GM23338 (cell line): ENCODE results near the gene LHX3. TPM values are rescaled to one million over a fixed set of nuclear protein-coding genes. Genes with fewer than 3 reads are reported as not detected.

Experiments used
- ATAC-seq: fragments of 200-7000 bp; cut with Tn5 transposase; 3 replicates; pipeline ENCODE4 v1.9.1; 2020
- DNase-seq: peaks from one replicate; pipeline ENCODE4 v3.0.0-alpha.2; 2015; ENCODE audit warnings: low spot score
- H2AFZ ChIP-seq: fragments of 200-600 bp; sonication (generic); 2 replicates; pipeline ENCODE4 v1.8.0; 2016; ENCODE audit warnings: antibody characterized with exemption, mild to moderate bottlenecking, moderate library complexity
- H3F3A ChIP-seq: fragments of 200-600 bp; sonication (generic); replicated peaks from 2 replicates; pipeline ENCODE4 v1.8.0; 2017; ENCODE audit warnings: antibody characterized with exemption, mixed run types, low read depth
- H3K27ac ChIP-seq: fragments of 200-600 bp; sonication (generic); 2 replicates; pipeline ENCODE4 v1.6.1; 2016; ENCODE audit warnings: low read depth
- H3K27me3 ChIP-seq: fragments of 200-600 bp; sonication (generic); 2 replicates; pipeline ENCODE4 v1.8.0; 2016; ENCODE audit warnings: mild to moderate bottlenecking, mixed run types, moderate library complexity; ENCODE audit not compliant: insufficient read depth
- H3K36me3 ChIP-seq: fragments of 200-600 bp; sonication (generic); 2 replicates; pipeline ENCODE4 v1.8.0; 2016; ENCODE audit warnings: mild to moderate bottlenecking; ENCODE audit not compliant: insufficient read depth
- H3K4me1 ChIP-seq: fragments of 200-600 bp; sonication (generic); 2 replicates; pipeline ENCODE4 v1.8.0; 2016; ENCODE audit warnings: mild to moderate bottlenecking, moderate library complexity; ENCODE audit not compliant: insufficient read depth
- H3K4me2 ChIP-seq: fragments of 200-600 bp; sonication (generic); 2 replicates; pipeline ENCODE4 v1.7.1; 2017; ENCODE audit warnings: mixed run types
- H3K4me3 ChIP-seq: fragments of 200-600 bp; sonication (generic); 2 replicates; pipeline ENCODE4 v1.6.1; 2016; ENCODE audit warnings: mixed run types
- H3K79me2 ChIP-seq: fragments of 200-600 bp; sonication (generic); replicated peaks from 2 replicates; pipeline ENCODE4 v1.8.0; 2017; ENCODE audit warnings: mild to moderate bottlenecking; ENCODE audit not compliant: insufficient read depth
- H3K9me2 ChIP-seq: fragments of 200-600 bp; sonication (generic); 2 replicates; pipeline ENCODE4 v1.8.0; 2017; ENCODE audit not compliant: insufficient read depth
- H4K20me1 ChIP-seq: fragments of 200-600 bp; sonication (generic); replicated peaks from 2 replicates; pipeline ENCODE4 v1.8.0; 2017; ENCODE audit warnings: mild to moderate bottlenecking; ENCODE audit not compliant: insufficient read depth
- H3K27ac Mint-ChIP-seq: 2 replicates; pipeline ENCODE4 v1.8.0; 2020; ENCODE audit warnings: inconsistent platforms, mild to moderate bottlenecking, moderate library complexity, mixed read lengths
- H3K27me3 Mint-ChIP-seq: 3 replicates; pipeline ENCODE4 v1.8.0; 2022; ENCODE audit warnings: low read depth, mild to moderate bottlenecking, moderate library complexity, mixed read lengths, inconsistent platforms; ENCODE audit not compliant: insufficient read depth, poor library complexity
- H3K36me3 Mint-ChIP-seq: 3 replicates; pipeline ENCODE4 v1.8.0; 2021; ENCODE audit warnings: low read depth, mild to moderate bottlenecking, inconsistent platforms, moderate library complexity, mixed read lengths
- H3K4me1 Mint-ChIP-seq: 3 replicates; pipeline ENCODE4 v1.8.0; 2020; ENCODE audit warnings: mild to moderate bottlenecking, inconsistent platforms, mixed read lengths
- H3K4me3 Mint-ChIP-seq: 3 replicates; pipeline ENCODE4 v1.8.0; 2021; ENCODE audit warnings: moderate library complexity, mild to moderate bottlenecking, inconsistent platforms, mixed read lengths
- H3K9me3 Mint-ChIP-seq: 3 replicates; pipeline ENCODE4 v1.8.0; 2020; ENCODE audit warnings: moderate library complexity, mild to moderate bottlenecking, inconsistent platforms, mixed read lengths
- CREB1 ChIP-seq: fragments of 250-450 bp; sonication (Bioruptor Pico); IDR thresholded peaks from 2 replicates; pipeline ENCODE4 v1.5.0; 2020; ENCODE audit warnings: low read depth, mild to moderate bottlenecking, moderate library complexity
- CTCF ChIP-seq, 2 experiments: fragments of 200-600 bp in 1 of 2; sonication (generic) in 1 of 2; conservative IDR thresholded peaks; 2 replicates each; pipeline versions ENCODE4 v1.5.1 to v1.6.1; 2016 to 2017; ENCODE audit warnings: antibody characterized with exemption in 2 of 2, low read depth in 2 of 2, mild to moderate bottlenecking in 2 of 2, moderate library complexity in 1 of 2
- ETS1 ChIP-seq: IDR thresholded peaks from 2 replicates; pipeline ENCODE4 v1.6.1; 2016; ENCODE audit warnings: antibody characterized with exemption
- EZH2 ChIP-seq: fragments of 200-600 bp; sonication (generic); IDR thresholded peaks from one replicate; pipeline ENCODE4 v1.8.0; 2017; ENCODE audit warnings: antibody characterized with exemption, mild to moderate bottlenecking, low read depth; ENCODE audit not compliant: unreplicated experiment
- EZH2phosphoT487 ChIP-seq: fragments of 200-600 bp; sonication (generic); IDR thresholded peaks from one replicate; pipeline ENCODE4 v1.8.1; 2018; ENCODE audit warnings: antibody characterized with exemption; ENCODE audit not compliant: unreplicated experiment
- JUNB ChIP-seq: IDR thresholded peaks from one replicate; pipeline ENCODE4 v1.6.1; 2016; ENCODE audit warnings: antibody characterized with exemption; ENCODE audit not compliant: unreplicated experiment
- NANOG ChIP-seq: IDR thresholded peaks from 2 replicates; pipeline ENCODE4 v1.6.1; 2016; ENCODE audit warnings: antibody characterized with exemption, borderline replicate concordance
- POLR2AphosphoS5 ChIP-seq: IDR thresholded peaks from 2 replicates; pipeline ENCODE4 v1.6.1; 2016; ENCODE audit warnings: antibody characterized with exemption, low read depth
- REST ChIP-seq: IDR thresholded peaks from one replicate; pipeline ENCODE4 v1.6.1; 2018; ENCODE audit warnings: antibody characterized with exemption; ENCODE audit not compliant: unreplicated experiment
- STAT1 ChIP-seq: IDR thresholded peaks from one replicate; pipeline ENCODE4 v1.6.1; 2016; ENCODE audit warnings: antibody characterized with exemption; ENCODE audit not compliant: unreplicated experiment
- ZNF114 ChIP-seq: fragments of 250-450 bp; sonication (Bioruptor Pico); IDR thresholded peaks from 2 replicates; pipeline ENCODE4 v1.5.0; 2020; ENCODE audit warnings: mild to moderate bottlenecking, moderate library complexity
- ZNF331 ChIP-seq: fragments of 250-450 bp; sonication (Bioruptor Pico); IDR thresholded peaks from 2 replicates; pipeline ENCODE4 v1.5.0; 2020; ENCODE audit warnings: low read depth, mild to moderate bottlenecking, moderate library complexity
- ZNF462 ChIP-seq: fragments of 250-450 bp; sonication (Bioruptor Pico); IDR thresholded peaks from 2 replicates; pipeline ENCODE4 v1.5.0; 2020; ENCODE audit warnings: mild to moderate bottlenecking, moderate library complexity
- polyA plus RNA-seq: library from polyadenylated mRNA; unstranded; fragments of >200 nt; fragmentation: Nextera tagmentation; extraction: Ambion mirVana; gene quantifications from 2 replicates; pipeline ENCODE4 v1.2.1, GENCODE V29; 2016
- total RNA-seq: library from RNA; depleted of rRNA; stranded (reverse); fragments of >200 nt; shearing (Covaris generic); gene quantifications from 2 replicates; pipeline ENCODE4 v1.2.3, GENCODE V29; 2014

LHX3 gene
- total and polyA plus RNA-seq, 2 experiments from 2014 or later: 0.08 TPM; not detected in 1

- no peaks in the 10 kb centered on the region for H3K36me3 Mint-ChIP-seq
- Histone ChIP-seq H3F3A (no peaks in the 10 kb centered on the region), H3K9me2 (no peaks in the 10 kb centered on the region), H3K27me3 (peaks cover 55% of the 10 kb centered on the region), H3K4me2 (no peak overlapping the region), H4K20me1 (no peaks in the 10 kb centered on the region; the same call in 1 of the 2 replicates), H3K79me2 (no peaks in the 10 kb centered on the region), H3K27ac (no peak overlapping the region), H3K36me3 (no peaks in the 10 kb centered on the region), H3K4me1 (peaks cover 17% of the 10 kb centered on the region), H2AFZ (no peak overlapping the region), H3K4me3 (no peak overlapping the region)
- no peak for ATAC-seq
- no peak overlapping the region for H3K27ac Mint-ChIP-seq
- no peaks in the 10 kb centered on the region for H3K9me3 Mint-ChIP-seq
- H3K4me3 Mint-ChIP-seq: no peak overlapping the region
- TF ChIP-seq ZNF462 (CRISPR knock-in tag) (no peak), NANOG (no peak), JUNB (no peak), ZNF331 (CRISPR knock-in tag) (no peak), ETS1 (no peak), CREB1 (CRISPR knock-in tag) (no peak), REST (no peak), CTCF (conservative IDR thresholded peaks at IDR 0.05; ENCODE audit: low read depth in 2 of 2) (no peak), POLR2AphosphoS5 (no peak), EZH2 (no peak), STAT1 (no peak), EZH2phosphoT487 (no peak), ZNF114 (no peak)
- H3K27me3 Mint-ChIP-seq: peaks cover 58% of the 10 kb centered on the region
- peaks cover 14% of the 10 kb centered on the region for H3K4me1 Mint-ChIP-seq
- peak; percentile 7 for DNase-seq
These were observed 14.3 kb downstream of the LHX3 start for GRCh38 chr9:136190656-136191055.
